Endodermal cell (in vitro differentiated cells): Measurements from ENCODE around the gene GRIN2A. TPM values are rescaled to one million over a fixed set of nuclear protein-coding genes. Genes with fewer than 3 reads are reported as not detected.

Experiments used
- DNase-seq: peaks from one replicate; pipeline ENCODE4 v3.0.0-alpha.2; 2017
- H3K27ac ChIP-seq: 2 replicates; pipeline ENCODE4 v1.5.1; 2013; ENCODE audit warnings: mild to moderate bottlenecking, low read depth, low read length, moderate library complexity
- H3K27me3 ChIP-seq: 2 replicates; pipeline ENCODE4 v1.6.1; 2013; ENCODE audit warnings: mild to moderate bottlenecking, low read length, moderate library complexity; ENCODE audit not compliant: insufficient read depth, control insufficient read depth, poor library complexity, severe bottlenecking
- H3K36me3 ChIP-seq: 2 replicates; pipeline ENCODE4 v1.7.0; 2013; ENCODE audit warnings: mild to moderate bottlenecking, low read length, moderate library complexity; ENCODE audit not compliant: control insufficient read depth, insufficient read depth
- H3K4me1 ChIP-seq: one replicate; pipeline ENCODE4 v1.7.0; 2013; ENCODE audit warnings: low read length; ENCODE audit not compliant: control insufficient read depth, insufficient read depth
- H3K4me3 ChIP-seq: 2 replicates; pipeline ENCODE4 v1.5.1; 2013; ENCODE audit warnings: mild to moderate bottlenecking, low read length, moderate library complexity
- H3K9ac ChIP-seq: 2 replicates; pipeline ENCODE4 v1.6.1; 2013; ENCODE audit warnings: mild to moderate bottlenecking, low read length, moderate library complexity; ENCODE audit not compliant: poor library complexity, severe bottlenecking; ENCODE audit errors: extremely low read depth
- H3K9me3 ChIP-seq: 2 replicates; pipeline ENCODE4 v1.6.1; 2013; ENCODE audit warnings: mild to moderate bottlenecking, low read length, moderate library complexity; ENCODE audit not compliant: control insufficient read depth
- H3K27ac Mint-ChIP-seq: 2 replicates; pipeline ENCODE4 v1.8.0; 2020; ENCODE audit warnings: mixed read lengths
- H3K27me3 Mint-ChIP-seq: 2 replicates; pipeline ENCODE4 v1.8.0; 2021; ENCODE audit warnings: mild to moderate bottlenecking, mixed read lengths; ENCODE audit not compliant: insufficient read depth
- H3K36me3 Mint-ChIP-seq: 2 replicates; pipeline ENCODE4 v1.8.0; 2020; ENCODE audit warnings: low read depth, mixed read lengths
- H3K4me1 Mint-ChIP-seq: 2 replicates; pipeline ENCODE4 v1.8.0; 2020; ENCODE audit warnings: mixed read lengths
- H3K4me3 Mint-ChIP-seq: 2 replicates; pipeline ENCODE4 v1.8.0; 2020; ENCODE audit warnings: mild to moderate bottlenecking, moderate library complexity, mixed read lengths
- H3K9me3 Mint-ChIP-seq: 2 replicates; pipeline ENCODE4 v1.8.0; 2020; ENCODE audit warnings: mild to moderate bottlenecking, mixed read lengths
- WGBS, 2 experiments: methylation state at CpG; one replicate each; pipeline versions ENCODE4 v1.1.5 to v1.1.7; 2013; ENCODE audit warnings: missing lambda C conversion rate in 2 of 2, mixed read lengths in 1 of 2; ENCODE audit not compliant: insufficient coverage in 1 of 2, insufficient read length in 1 of 2; 5-methylcytosine and 5-hydroxymethylcytosine counted together
- total RNA-seq, 2 donors: library from RNA; stranded (reverse); fragmentation: NEBNext Ultra II Directional in 1 of 2; extraction: Animal tissue kit (Norgen Biotek cat#: 25700) in 1 of 2; gene quantifications; 2 replicates in 1 of 2; 3 replicates in 1 of 2; pipeline ENCODE4 v1.2.1, GENCODE V29; 2021
- TF ChIP-seq, protein P1 (sequence below): fragments of 200-600 bp; sonication (generic); conservative IDR thresholded peaks from 2 replicates; pipeline ENCODE4 v1.5.0; 2021; ENCODE audit warnings: antibody characterized with exemption, mild to moderate bottlenecking

The GRIN2A gene
- total RNA-seq, 2 donors from 2014 or later = 1.2 TPM

DNA sequence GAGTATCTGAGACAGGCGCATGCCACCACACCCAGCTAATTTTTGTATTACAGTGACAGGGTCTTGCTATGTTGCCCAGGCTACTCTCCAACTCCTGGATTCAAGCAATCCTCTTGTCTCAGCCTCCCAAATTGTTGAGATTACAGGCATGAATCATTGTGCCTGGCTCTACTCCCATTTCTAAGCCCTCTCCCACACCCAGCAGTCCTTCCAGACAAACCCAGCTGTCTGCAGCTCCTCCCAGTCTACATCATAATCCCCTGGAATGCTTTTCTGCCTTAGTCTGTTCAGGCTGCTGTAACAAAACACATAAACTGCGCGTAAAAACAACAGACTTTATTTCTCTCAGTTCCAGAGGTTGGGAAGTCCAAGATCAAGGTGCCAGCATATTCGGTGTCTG is 144.5 kb downstream of the GRIN2A start:
- H3K27ac Mint-ChIP-seq = no peak overlapping the region
- no peak overlapping the region for H3K4me3 Mint-ChIP-seq
- peaks cover 3% of the 10 kb centered on the region for H3K9me3 Mint-ChIP-seq

DNA sequence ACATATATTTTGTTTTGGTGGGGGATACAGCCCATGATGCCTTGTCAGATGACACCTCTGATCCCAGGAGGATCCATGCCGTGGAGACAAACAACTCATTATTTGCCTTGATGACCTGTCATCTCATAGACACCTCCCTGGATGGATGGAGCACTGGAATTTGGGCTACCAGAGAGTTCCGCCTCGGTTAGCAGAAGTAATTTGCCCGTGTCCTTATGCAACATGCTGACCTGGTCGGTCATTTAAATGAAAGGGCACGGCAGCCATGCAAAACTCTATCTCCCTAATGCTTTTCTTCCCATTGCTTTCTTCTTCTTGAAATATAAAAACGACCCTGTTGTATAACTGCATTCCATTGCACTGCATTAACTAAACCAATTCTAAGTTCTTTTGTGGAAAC is 145.3 kb downstream of the GRIN2A start:
- TF ChIP-seq, protein P1, sequence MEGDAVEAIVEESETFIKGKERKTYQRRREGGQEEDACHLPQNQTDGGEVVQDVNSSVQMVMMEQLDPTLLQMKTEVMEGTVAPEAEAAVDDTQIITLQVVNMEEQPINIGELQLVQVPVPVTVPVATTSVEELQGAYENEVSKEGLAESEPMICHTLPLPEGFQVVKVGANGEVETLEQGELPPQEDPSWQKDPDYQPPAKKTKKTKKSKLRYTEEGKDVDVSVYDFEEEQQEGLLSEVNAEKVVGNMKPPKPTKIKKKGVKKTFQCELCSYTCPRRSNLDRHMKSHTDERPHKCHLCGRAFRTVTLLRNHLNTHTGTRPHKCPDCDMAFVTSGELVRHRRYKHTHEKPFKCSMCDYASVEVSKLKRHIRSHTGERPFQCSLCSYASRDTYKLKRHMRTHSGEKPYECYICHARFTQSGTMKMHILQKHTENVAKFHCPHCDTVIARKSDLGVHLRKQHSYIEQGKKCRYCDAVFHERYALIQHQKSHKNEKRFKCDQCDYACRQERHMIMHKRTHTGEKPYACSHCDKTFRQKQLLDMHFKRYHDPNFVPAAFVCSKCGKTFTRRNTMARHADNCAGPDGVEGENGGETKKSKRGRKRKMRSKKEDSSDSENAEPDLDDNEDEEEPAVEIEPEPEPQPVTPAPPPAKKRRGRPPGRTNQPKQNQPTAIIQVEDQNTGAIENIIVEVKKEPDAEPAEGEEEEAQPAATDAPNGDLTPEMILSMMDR = no peak
- H3K27me3 ChIP-seq = peaks cover 6% of the 10 kb centered on the region
- peaks cover 3% of the 10 kb centered on the region for H3K4me1 ChIP-seq
- peaks cover 7% of the 10 kb centered on the region for H3K4me1 Mint-ChIP-seq
- H3K4me3 Mint-ChIP-seq = no peak overlapping the region
- H3K27ac ChIP-seq = no peak overlapping the region
- no peaks in the 10 kb centered on the region for H3K9me3 Mint-ChIP-seq
- no peaks in the 10 kb centered on the region for H3K36me3 Mint-ChIP-seq
- no peak for DNase-seq
- H3K9me3 ChIP-seq = no peaks in the 10 kb centered on the region
- H3K4me3 ChIP-seq = no peak overlapping the region
- no peaks in the 10 kb centered on the region for H3K36me3 ChIP-seq
- no peak overlapping the region for H3K9ac ChIP-seq
- peaks cover 41% of the 10 kb centered on the region for H3K27me3 Mint-ChIP-seq
- H3K27ac Mint-ChIP-seq = no peak overlapping the region
- 88 to 92% methylated on average over 7 of the region's 7 CpGs for WGBS, 2 experiments

More for the DNA sequence above, 144.5 kb downstream of the GRIN2A start:
- Histone ChIP-seq H3K4me1 (peaks cover 3% of the 10 kb centered on the region), H3K27me3 (peaks cover 4% of the 10 kb centered on the region), H3K9ac (no peak overlapping the region), H3K36me3 (no peaks in the 10 kb centered on the region), H3K4me3 (no peak overlapping the region), H3K27ac (no peak overlapping the region), H3K9me3 (no peaks in the 10 kb centered on the region)
- TF ChIP-seq, protein P1 = no peak
- H3K36me3 Mint-ChIP-seq = no peaks in the 10 kb centered on the region
- WGBS, 2 experiments = 86 to 95% methylated on average over 3 to 4 of the region's 4 CpGs
- DNase-seq = no peak
- H3K27me3 Mint-ChIP-seq = peaks cover 47% of the 10 kb centered on the region
- H3K4me1 Mint-ChIP-seq = peaks cover 7% of the 10 kb centered on the region

DNA sequence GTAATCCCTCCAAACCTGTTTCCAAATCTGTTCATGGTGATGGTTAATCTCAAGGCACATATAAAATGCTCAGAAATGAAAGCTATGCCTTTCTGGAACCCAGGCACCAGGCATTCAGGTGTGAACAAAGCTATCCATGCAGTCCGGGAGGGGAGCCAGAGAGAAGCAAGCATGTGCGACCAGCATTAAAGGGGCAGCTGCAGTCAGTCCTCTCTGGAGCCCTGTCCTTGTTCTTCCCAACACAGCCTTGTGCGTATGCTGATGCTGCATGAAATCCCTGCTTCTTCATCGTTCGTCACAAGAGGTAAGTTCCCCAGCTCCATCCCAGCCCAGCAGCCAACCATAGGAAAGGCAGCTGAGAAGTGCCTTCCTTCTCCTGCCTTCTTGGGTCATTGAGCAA is 148.7 kb downstream of the GRIN2A start:
- no peaks in the 10 kb centered on the region for H3K36me3 Mint-ChIP-seq
- peaks cover under 1% of the 10 kb centered on the region for H3K4me1 ChIP-seq
- WGBS, 2 experiments = 90 to 93% methylated on average over 5 of the region's 5 CpGs
- no peak overlapping the region for H3K4me3 ChIP-seq
- no peaks in the 10 kb centered on the region for H3K36me3 ChIP-seq
- no peak overlapping the region for H3K4me3 Mint-ChIP-seq
- peaks cover 34% of the 10 kb centered on the region for H3K27me3 Mint-ChIP-seq
- TF ChIP-seq, protein P1 = no peak
- DNase-seq = no peak
- no peak overlapping the region for H3K9ac ChIP-seq
- no peaks in the 10 kb centered on the region for H3K9me3 ChIP-seq
- no peak overlapping the region for H3K27ac Mint-ChIP-seq
- no peaks in the 10 kb centered on the region for H3K9me3 Mint-ChIP-seq
- peaks cover 10% of the 10 kb centered on the region for H3K27me3 ChIP-seq
- no peak overlapping the region for H3K27ac ChIP-seq
- H3K4me1 Mint-ChIP-seq = peaks cover 8% of the 10 kb centered on the region
